HepG2 (cell line): ENCODE results near the gene SNAPC4. TPM values are rescaled to one million over a fixed set of nuclear protein-coding genes. Genes with fewer than 3 reads are reported as not detected.

Source experiments
- CBX2 ChIP-seq, 2 experiments: fragments of 200-600 bp in 1 of 2; sonication (generic); formaldehyde crosslinking in 1 of 2; IDR thresholded peaks; 2 replicates each; pipeline versions ENCODE4 v1.7.0 to v1.8.1; 2018 to 2022; ENCODE audit warnings: low read depth in 2 of 2, low read length in 1 of 2, mild to moderate bottlenecking in 1 of 2, missing genetic modification reagents in 1 of 2
- CERS6 ChIP-seq: sonication (generic); formaldehyde crosslinking; IDR thresholded peaks from 2 replicates; pipeline ENCODE4 v1.5.0; 2020; ENCODE audit warnings: missing genetic modification reagents
- EED ChIP-seq: sonication (generic); formaldehyde crosslinking; IDR thresholded peaks from 2 replicates; pipeline ENCODE4 v1.5.0; 2020; ENCODE audit warnings: mild to moderate bottlenecking, missing genetic modification reagents
- EHMT2 ChIP-seq: fragments of 200-600 bp; sonication (generic); IDR thresholded peaks from 2 replicates; pipeline ENCODE4 v1.7.0; 2017; ENCODE audit warnings: antibody characterized with exemption, low read depth, low read length, borderline replicate concordance
- FOXM1 ChIP-seq: sonication (generic); formaldehyde crosslinking; IDR thresholded peaks from 2 replicates; pipeline ENCODE4 v1.5.0; 2020; ENCODE audit warnings: missing genetic modification reagents
- HNRNPLL ChIP-seq: fragments of 200-400 bp; formaldehyde crosslinking; IDR thresholded peaks from 2 replicates; pipeline ENCODE4 v1.6.1; 2017; ENCODE audit warnings: mild to moderate bottlenecking, low read depth, low read length; ENCODE audit not compliant: poor library complexity, severe bottlenecking
- KDM5A ChIP-seq: fragments of 200-600 bp; sonication (generic); IDR thresholded peaks from 2 replicates; pipeline ENCODE4 v1.7.0; 2018; ENCODE audit warnings: antibody characterized with exemption, mild to moderate bottlenecking, low read length, borderline replicate concordance
- MEIS1 ChIP-seq: sonication (generic); formaldehyde crosslinking; IDR thresholded peaks from 2 replicates; pipeline ENCODE4 v1.9.0; 2021; ENCODE audit warnings: mild to moderate bottlenecking, missing genetic modification reagents, moderate library complexity, borderline replicate concordance
- PHF5A ChIP-seq: IDR thresholded peaks from one replicate; pipeline ENCODE4 v1.6.1; 2018; ENCODE audit warnings: low read depth, missing genetic modification reagents; ENCODE audit not compliant: unreplicated experiment
- RBM39 ChIP-seq: fragments of 200-400 bp; formaldehyde crosslinking; IDR thresholded peaks from one replicate; pipeline ENCODE4 v1.6.1; 2018; ENCODE audit warnings: antibody characterized with exemption, mild to moderate bottlenecking, low read depth, low read length; ENCODE audit not compliant: poor library complexity, severe bottlenecking
- REXO4 ChIP-seq: sonication (generic); formaldehyde crosslinking; IDR thresholded peaks from 2 replicates; pipeline ENCODE4 v1.8.0; 2022; ENCODE audit warnings: missing genetic modification reagents, mild to moderate bottlenecking, borderline replicate concordance
- ZBTB4 ChIP-seq: sonication (generic); formaldehyde crosslinking; IDR thresholded peaks from 2 replicates; pipeline ENCODE4 v1.4.0; 2020; ENCODE audit warnings: missing genetic modification reagents, mild to moderate bottlenecking, borderline replicate concordance
- ZFP91 ChIP-seq: sonication (generic); formaldehyde crosslinking; IDR thresholded peaks from 2 replicates; pipeline ENCODE4 v1.9.0; 2022; ENCODE audit warnings: missing genetic modification reagents, mild to moderate bottlenecking, borderline replicate concordance
- ZNF468 ChIP-seq: sonication (generic); formaldehyde crosslinking; IDR thresholded peaks from 2 replicates; pipeline ENCODE4 v1.8.0; 2022; ENCODE audit warnings: mild to moderate bottlenecking, moderate library complexity, missing genetic modification reagents
- ZNF501 ChIP-seq: sonication (generic); formaldehyde crosslinking; IDR thresholded peaks from 2 replicates; pipeline ENCODE4 v1.5.1; 2020; ENCODE audit warnings: mild to moderate bottlenecking, moderate library complexity, missing genetic modification reagents
- ZNF574 ChIP-seq: sonication (generic); formaldehyde crosslinking; IDR thresholded peaks from 2 replicates; pipeline ENCODE4 v1.4.0; 2020; ENCODE audit warnings: missing genetic modification reagents
- ZNF703 ChIP-seq: sonication (generic); formaldehyde crosslinking; IDR thresholded peaks from 2 replicates; pipeline ENCODE4 v1.5.1; 2020; ENCODE audit warnings: missing genetic modification reagents, mild to moderate bottlenecking, moderate library complexity, borderline replicate concordance
- ZNF790 ChIP-seq: sonication (generic); formaldehyde crosslinking; IDR thresholded peaks from 2 replicates; pipeline ENCODE4 v1.8.0; 2022; ENCODE audit warnings: missing genetic modification reagents, mild to moderate bottlenecking, borderline replicate concordance
- ZNF891 ChIP-seq: sonication (generic); formaldehyde crosslinking; IDR thresholded peaks from 2 replicates; pipeline ENCODE4 v1.5.0; 2020; ENCODE audit warnings: mild to moderate bottlenecking, missing genetic modification reagents
- polyA plus RNA-seq, 8 experiments: library from polyadenylated mRNA; depleted of rRNA in 3 of 8; stranded (reverse) in 7 of 8; unstranded in 1 of 8; fragments of >200 nt; fragmentation: Illumina TruSeq in 4 of 8; extraction: Trizol in 4 of 8; gene quantifications; 2 replicates each; pipeline versions ENCODE4 v1.2.1 to v1.2.3, GENCODE V29; 2011 to 2016; ENCODE audit warnings: low read depth in 4 of 8, missing spikeins in 1 of 8, mixed read lengths in 1 of 8; ENCODE audit not compliant: insufficient read depth in 1 of 8
- total RNA-seq, 5 experiments: library from RNA; depleted of rRNA; stranded (reverse); fragments of >200 nt; fragmentation: Illumina TruSeq; extraction: Trizol; gene quantifications; 2 replicates each; pipeline ENCODE4 v1.2.3, GENCODE V29; 2016; ENCODE audit warnings: low read depth in 1 of 5

Gene SNAPC4
- total and polyA plus RNA-seq, 2 of the 13 experiments (the other 11 are each of a cell fraction or from before 2014, with no cell fraction given): 2.0 to 6.0 TPM

- TF ChIP-seq PHF5A: peak; percentile 69
- TF ChIP-seq CBX2 (IDR thresholded peaks at IDR 0.05; ENCODE audit: low read depth, low read length): no peak
- peak; percentile 63; the same call in 1 of the 2 replicates for TF ChIP-seq CBX2 (CRISPR knock-in tag; IDR thresholded peaks at IDR 0.05; ENCODE audit: low read depth)
- no peak for TF ChIP-seq ZNF891 (CRISPR knock-in tag)
- TF ChIP-seq ZBTB4: no peak
- TF ChIP-seq FOXM1: no peak
- TF ChIP-seq EHMT2: no peak
- peak; percentile 63 for TF ChIP-seq ZFP91 (CRISPR knock-in tag)
- no peak for TF ChIP-seq ZNF790 (CRISPR knock-in tag)
- no peak for TF ChIP-seq ZNF703 (CRISPR knock-in tag)
- peak; percentile 95 for TF ChIP-seq ZNF574 (CRISPR knock-in tag)
- TF ChIP-seq ZNF501 (CRISPR knock-in tag): no peak
- TF ChIP-seq CERS6 (CRISPR knock-in tag): no peak
- peak; percentile 48 for TF ChIP-seq RBM39
- no peak for TF ChIP-seq HNRNPLL
- TF ChIP-seq REXO4 (CRISPR knock-in tag): no peak
- no peak; the same call in 1 of the 2 replicates for TF ChIP-seq MEIS1 (CRISPR knock-in tag)
- TF ChIP-seq KDM5A: peak; percentile 98
- TF ChIP-seq EED (CRISPR knock-in tag): no peak; the same call in 1 of the 2 replicates
- no peak for TF ChIP-seq ZNF468 (CRISPR knock-in tag)
Measured at GRCh38 chr9:136410500-136411287, 10.7 kb upstream of the SNAPC4 start, which contains the start of the genes ENTR1 and PMPCA (continued).
